ENCODE data around the gene DDAH2.

Gene DDAH2

GRCh38 chr6:31760790-31761189 is 31.7 kb upstream of the DDAH2 start:
- DNase-seq = no peak

GRCh38 chr6:31758281-31758680 is 29.2 kb upstream of the DDAH2 start:
- no peak for DNase-seq

- no peak for DNase-seq
Measured at GRCh38 chr6:31752739-31753319, 23.7 kb upstream of the DDAH2 start.

GRCh38 chr6:31750411-31751022 is 21.4 kb upstream of the DDAH2 start:
- DNase-seq = no peak

GRCh38 chr6:31749301-31750036 is 20.4 kb upstream of the DDAH2 start:
- no peak for DNase-seq

GRCh38 chr6:31744422-31744821 is 15.3 kb upstream of the DDAH2 start:
- no peak for DNase-seq

GRCh38 chr6:31742894-31743293 is 13.8 kb upstream of the DDAH2 start:
- DNase-seq = no peak

GRCh38 chr6:31741815-31742214 is 12.7 kb upstream of the DDAH2 start:
- DNase-seq = no peak

- no peak for DNase-seq
Measured at GRCh38 chr6:31740397-31741223, 11.5 kb upstream of the DDAH2 start.

GRCh38 chr6:31739639-31740396 is 10.7 kb upstream of the DDAH2 start, which contains the start of gene MSH5:
TSS of gene MSH5 (plus strand) at chr6:31740005. CDS start at chr6:31740467, 462 bp downstream.
- peak; percentile 95 for DNase-seq

- DNase-seq = peak; percentile 46
Measured at GRCh38 chr6:31737991-31738979, 9.2 kb upstream of the DDAH2 start.

GRCh38 chr6:31737315-31737990 is 8.4 kb upstream of the DDAH2 start:
- no peak for DNase-seq

- DNase-seq = no peak
Measured at GRCh38 chr6:31736768-31737314, 7.7 kb upstream of the DDAH2 start.

- peak; percentile 76 for DNase-seq
Measured at GRCh38 chr6:31736021-31736767, 7.1 kb upstream of the DDAH2 start, which contains the start of gene CLIC1. TSS of gene CLIC1 (minus strand) at chr6:31736530. CDS start at chr6:31736300, 230 bp downstream.

GRCh38 chr6:31734821-31735406 is 5.8 kb upstream of the DDAH2 start:
- DNase-seq = peak; percentile 37

GRCh38 chr6:31734247-31734820 is 5.2 kb upstream of the DDAH2 start:
- DNase-seq = no peak

GRCh38 chr6:31733734-31734133 is 4.6 kb upstream of the DDAH2 start:
- DNase-seq = no peak

- DNase-seq = no peak
Measured at GRCh38 chr6:31732029-31732428, 2.9 kb upstream of the DDAH2 start.

GRCh38 chr6:31730631-31731086 is 1.6 kb upstream of the DDAH2 start:
- DNase-seq = no peak

Data from stimulated activated naive CD4-positive, alpha-beta T cell treated with Interleukin-2 at 50 U/mL for 16 hours (primary cell).